ENCODE measurements around the gene ZBTB7B.

Gene ZBTB7B

DNA sequence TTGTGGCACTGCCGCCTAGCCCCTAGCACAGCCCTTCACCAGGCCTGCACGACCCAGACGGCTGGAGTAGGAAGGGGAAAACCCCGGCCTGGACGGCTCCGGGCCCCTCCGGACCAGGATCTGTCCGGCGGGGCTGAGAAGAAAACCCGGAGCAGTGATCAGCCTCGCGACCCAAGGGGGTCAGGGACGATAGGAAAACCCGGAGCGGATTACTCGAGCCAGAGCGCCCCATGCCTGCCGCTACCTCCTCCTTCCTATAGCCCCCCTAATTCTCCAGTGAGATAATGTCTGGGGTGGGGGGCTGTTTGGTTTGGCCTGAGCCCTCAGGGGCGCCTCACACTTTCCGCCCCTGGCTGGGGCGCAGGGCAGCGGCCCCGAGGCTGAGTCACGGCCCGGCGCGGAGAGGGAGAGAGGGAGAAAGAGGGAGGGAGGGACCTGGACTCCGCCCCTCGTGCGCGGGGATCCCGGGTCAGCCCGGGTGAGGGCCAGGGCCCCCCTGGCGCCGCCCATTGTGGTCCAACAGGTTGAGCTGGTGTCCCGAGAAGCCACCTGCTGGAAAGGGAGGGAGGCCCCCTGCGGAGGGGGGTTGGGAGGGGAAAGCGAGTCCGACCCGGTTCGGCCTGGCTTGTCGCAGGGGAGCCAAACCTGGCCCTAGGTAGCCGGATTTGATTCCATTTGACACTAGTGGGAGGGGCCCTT lies 1.7 kb upstream of the ZBTB7B start (continued):
- TF ChIP-seq, protein P1, sequence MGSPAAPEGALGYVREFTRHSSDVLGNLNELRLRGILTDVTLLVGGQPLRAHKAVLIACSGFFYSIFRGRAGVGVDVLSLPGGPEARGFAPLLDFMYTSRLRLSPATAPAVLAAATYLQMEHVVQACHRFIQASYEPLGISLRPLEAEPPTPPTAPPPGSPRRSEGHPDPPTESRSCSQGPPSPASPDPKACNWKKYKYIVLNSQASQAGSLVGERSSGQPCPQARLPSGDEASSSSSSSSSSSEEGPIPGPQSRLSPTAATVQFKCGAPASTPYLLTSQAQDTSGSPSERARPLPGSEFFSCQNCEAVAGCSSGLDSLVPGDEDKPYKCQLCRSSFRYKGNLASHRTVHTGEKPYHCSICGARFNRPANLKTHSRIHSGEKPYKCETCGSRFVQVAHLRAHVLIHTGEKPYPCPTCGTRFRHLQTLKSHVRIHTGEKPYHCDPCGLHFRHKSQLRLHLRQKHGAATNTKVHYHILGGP (tag by site-specific recombination; IDR thresholded peaks at IDR 0.05): no peak
- TF ChIP-seq ZNF324 (tag by site-specific recombination; IDR thresholded peaks at IDR 0.05) (peak; percentile 99), ZNF202 (tag by site-specific recombination; IDR thresholded peaks at IDR 0.05; ENCODE audit: borderline replicate concordance) (no peak), ZNF701 (tag by site-specific recombination; IDR thresholded peaks at IDR 0.05) (no peak; the same call in 1 of the 2 replicates), ZNF596 (tag by site-specific recombination; IDR thresholded peaks at IDR 0.05) (no peak), ZNF830 (tag by site-specific recombination; IDR thresholded peaks at IDR 0.05; ENCODE audit: low read depth) (no peak), KLF10 (tag by site-specific recombination; IDR thresholded peaks at IDR 0.05) (peak; percentile 93), FEZF1 (tag by site-specific recombination; IDR thresholded peaks at IDR 0.05) (peak; percentile 33; the same call in 1 of the 2 replicates), ZNF660 (tag by site-specific recombination; IDR thresholded peaks at IDR 0.05) (peak; percentile 93), ZNF23 (tag by site-specific recombination; IDR thresholded peaks at IDR 0.05; ENCODE audit: borderline replicate concordance) (no peak), ZNF121 (tag by site-specific recombination; IDR thresholded peaks at IDR 0.05) (no peak), ZNF391 (tag by site-specific recombination; IDR thresholded peaks at IDR 0.05; ENCODE audit: borderline replicate concordance, low read depth) (peak; percentile 97), KLF9 (tag by site-specific recombination; IDR thresholded peaks at IDR 0.05; ENCODE audit: low read depth) (peak; percentile 78), ZNF558 (tag by site-specific recombination; IDR thresholded peaks at IDR 0.05) (peak; percentile 68), ZNF416 (tag by site-specific recombination; IDR thresholded peaks at IDR 0.05) (no peak), ZNF211 (tag by site-specific recombination; IDR thresholded peaks at IDR 0.05; ENCODE audit: low read depth) (no peak), ZNF174 (tag by site-specific recombination; IDR thresholded peaks at IDR 0.05) (no peak), GLI4 (tag by site-specific recombination; IDR thresholded peaks at IDR 0.05) (peak; percentile 63; the same call in 1 of the 2 replicates), ZNF394 (tag by site-specific recombination; IDR thresholded peaks at IDR 0.05; ENCODE audit: borderline replicate concordance) (peak; percentile 72), ZNF350 (tag by site-specific recombination; IDR thresholded peaks at IDR 0.05) (no peak), ZNF670 (tag by site-specific recombination; IDR thresholded peaks at IDR 0.05; ENCODE audit: low read depth) (no peak), SP3 (tag by site-specific recombination; IDR thresholded peaks at IDR 0.05) (peak; percentile 86), ZNF2 (tag by site-specific recombination; IDR thresholded peaks at IDR 0.05) (peak; percentile 95), ZNF274 (IDR thresholded peaks at IDR 0.05; ENCODE audit: low read length) (no peak), ZNF274 (tag by site-specific recombination; IDR thresholded peaks at IDR 0.05; ENCODE audit: borderline replicate concordance) (no peak), ZNF266 (tag by site-specific recombination; IDR thresholded peaks at IDR 0.05; ENCODE audit: low read depth) (no peak), ZNF114 (tag by site-specific recombination; IDR thresholded peaks at IDR 0.05) (no peak), ZNF600 (tag by site-specific recombination; IDR thresholded peaks at IDR 0.05) (peak; percentile 78), ZNF423 (tag by site-specific recombination; IDR thresholded peaks at IDR 0.05) (peak; percentile 67), KLF7 (tag by site-specific recombination; IDR thresholded peaks at IDR 0.05; ENCODE audit: borderline replicate concordance) (peak; percentile 96)
- TF ChIP-seq, protein P2, sequence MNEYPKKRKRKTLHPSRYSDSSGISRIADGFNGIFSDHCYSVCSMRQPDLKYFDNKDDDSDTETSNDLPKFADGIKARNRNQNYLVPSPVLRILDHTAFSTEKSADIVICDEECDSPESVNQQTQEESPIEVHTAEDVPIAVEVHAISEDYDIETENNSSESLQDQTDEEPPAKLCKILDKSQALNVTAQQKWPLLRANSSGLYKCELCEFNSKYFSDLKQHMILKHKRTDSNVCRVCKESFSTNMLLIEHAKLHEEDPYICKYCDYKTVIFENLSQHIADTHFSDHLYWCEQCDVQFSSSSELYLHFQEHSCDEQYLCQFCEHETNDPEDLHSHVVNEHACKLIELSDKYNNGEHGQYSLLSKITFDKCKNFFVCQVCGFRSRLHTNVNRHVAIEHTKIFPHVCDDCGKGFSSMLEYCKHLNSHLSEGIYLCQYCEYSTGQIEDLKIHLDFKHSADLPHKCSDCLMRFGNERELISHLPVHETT (tag by site-specific recombination; IDR thresholded peaks at IDR 0.05): peak; percentile 97
- TF ChIP-seq, protein P3, sequence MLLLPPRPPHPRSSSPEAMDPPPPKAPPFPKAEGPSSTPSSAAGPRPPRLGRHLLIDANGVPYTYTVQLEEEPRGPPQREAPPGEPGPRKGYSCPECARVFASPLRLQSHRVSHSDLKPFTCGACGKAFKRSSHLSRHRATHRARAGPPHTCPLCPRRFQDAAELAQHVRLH (tag by site-specific recombination; IDR thresholded peaks at IDR 0.05): peak; percentile 91
- TF ChIP-seq, protein P4, sequence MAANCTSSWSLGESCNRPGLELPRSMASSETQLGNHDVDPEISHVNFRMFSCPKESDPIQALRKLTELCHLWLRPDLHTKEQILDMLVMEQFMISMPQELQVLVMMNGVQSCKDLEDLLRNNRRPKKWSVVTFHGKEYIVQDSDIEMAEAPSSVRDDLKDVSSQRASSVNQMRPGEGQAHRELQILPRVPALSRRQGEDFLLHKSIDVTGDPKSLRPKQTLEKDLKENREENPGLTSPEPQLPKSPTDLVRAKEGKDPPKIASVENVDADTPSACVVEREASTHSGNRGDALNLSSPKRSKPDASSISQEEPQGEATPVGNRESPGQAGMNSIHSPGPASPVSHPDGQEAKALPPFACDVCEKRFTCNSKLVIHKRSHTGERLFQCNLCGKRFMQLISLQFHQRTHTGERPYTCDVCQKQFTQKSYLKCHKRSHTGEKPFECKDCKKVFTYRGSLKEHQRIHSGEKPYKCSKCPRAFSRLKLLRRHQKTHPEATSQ (tag by site-specific recombination; IDR thresholded peaks at IDR 0.05): 0 out of 2 replicates have a peak, but pooled peaks have one; percentile 61
- TF ChIP-seq, protein P5, sequence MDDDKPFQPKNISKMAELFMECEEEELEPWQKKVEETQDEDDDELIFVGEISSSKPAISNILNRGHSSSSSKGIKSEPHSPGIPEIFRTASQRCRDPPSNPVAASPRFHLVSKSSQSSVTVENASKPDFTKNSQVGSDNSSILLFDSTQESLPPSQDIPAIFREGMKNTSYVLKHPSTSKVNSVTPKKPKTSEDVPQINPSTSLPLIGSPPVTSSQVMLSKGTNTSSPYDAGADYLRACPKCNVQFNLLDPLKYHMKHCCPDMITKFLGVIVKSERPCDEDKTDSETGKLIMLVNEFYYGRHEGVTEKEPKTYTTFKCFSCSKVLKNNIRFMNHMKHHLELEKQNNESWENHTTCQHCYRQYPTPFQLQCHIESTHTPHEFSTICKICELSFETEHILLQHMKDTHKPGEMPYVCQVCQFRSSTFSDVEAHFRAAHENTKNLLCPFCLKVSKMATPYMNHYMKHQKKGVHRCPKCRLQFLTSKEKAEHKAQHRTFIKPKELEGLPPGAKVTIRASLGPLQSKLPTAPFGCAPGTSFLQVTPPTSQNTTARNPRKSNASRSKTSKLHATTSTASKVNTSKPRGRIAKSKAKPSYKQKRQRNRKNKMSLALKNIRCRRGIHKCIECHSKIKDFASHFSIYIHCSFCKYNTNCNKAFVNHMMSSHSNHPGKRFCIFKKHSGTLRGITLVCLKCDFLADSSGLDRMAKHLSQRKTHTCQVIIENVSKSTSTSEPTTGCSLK (tag by site-specific recombination; IDR thresholded peaks at IDR 0.05): no peak

All from HEK293 (cell line).